Measurements from ENCODE around the gene EDN1.

Gene EDN1

DNA sequence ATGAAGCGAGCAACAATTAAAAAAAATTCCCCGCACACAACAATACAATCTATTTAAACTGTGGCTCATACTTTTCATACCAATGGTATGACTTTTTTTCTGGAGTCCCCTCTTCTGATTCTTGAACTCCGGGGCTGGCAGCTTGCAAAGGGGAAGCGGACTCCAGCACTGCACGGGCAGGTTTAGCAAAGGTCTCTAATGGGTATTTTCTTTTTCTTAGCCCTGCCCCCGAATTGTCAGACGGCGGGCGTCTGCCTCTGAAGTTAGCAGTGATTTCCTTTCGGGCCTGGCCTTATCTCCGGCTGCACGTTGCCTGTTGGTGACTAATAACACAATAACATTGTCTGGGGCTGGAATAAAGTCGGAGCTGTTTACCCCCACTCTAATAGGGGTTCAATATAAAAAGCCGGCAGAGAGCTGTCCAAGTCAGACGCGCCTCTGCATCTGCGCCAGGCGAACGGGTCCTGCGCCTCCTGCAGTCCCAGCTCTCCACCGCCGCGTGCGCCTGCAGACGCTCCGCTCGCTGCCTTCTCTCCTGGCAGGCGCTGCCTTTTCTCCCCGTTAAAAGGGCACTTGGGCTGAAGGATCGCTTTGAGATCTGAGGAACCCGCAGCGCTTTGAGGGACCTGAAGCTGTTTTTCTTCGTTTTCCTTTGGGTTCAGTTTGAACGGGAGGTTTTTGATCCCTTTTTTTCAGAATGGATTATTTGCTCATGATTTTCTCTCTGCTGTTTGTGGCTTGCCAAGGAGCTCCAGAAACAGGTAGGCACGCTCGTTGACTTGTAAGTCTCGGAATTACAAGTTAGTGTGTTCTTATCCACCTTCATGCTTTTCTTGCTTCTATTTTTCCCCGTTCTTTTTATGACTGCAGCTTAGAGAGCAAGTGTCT lies at the start of gene EDN1:
TSS of gene EDN1 (plus strand) at position 429 of the 888 bp plus-strand sequence. CDS start at position 698, 269 bp downstream.
- DNase-seq = no peak

DNA sequence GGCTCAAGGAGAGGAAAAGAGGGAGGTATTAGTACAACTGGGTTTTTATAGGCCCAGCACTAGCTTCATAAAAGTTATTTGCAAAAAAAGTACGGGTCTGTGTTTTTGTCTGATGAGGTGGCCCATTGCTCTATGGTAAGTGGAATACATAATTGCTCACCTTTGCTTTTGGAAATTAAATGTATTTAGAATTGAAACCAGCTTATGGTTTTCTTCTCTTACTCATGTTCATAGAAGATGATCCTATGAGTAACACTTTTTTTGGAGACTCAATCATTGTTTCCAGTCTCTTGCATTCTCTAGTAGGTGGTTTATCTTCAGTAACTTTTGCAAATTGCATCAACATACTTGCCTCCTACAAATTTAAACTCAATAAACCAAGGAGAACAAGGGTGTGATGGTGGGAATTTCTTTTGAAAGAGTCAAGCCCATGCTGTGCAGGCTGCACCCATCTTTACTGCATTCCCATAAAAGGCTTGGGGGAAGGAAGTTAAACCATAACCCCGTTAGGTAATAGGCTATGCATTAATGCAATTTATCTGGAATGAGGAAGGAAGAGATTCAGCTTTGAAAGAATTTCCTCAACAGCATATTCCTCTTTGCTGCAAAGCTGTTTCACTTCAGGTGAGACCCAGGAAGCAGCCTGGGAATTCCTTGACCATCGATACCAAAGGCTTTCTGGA lies 48.5 kb upstream of the EDN1 start:
- DNase-seq = no peak

DNA sequence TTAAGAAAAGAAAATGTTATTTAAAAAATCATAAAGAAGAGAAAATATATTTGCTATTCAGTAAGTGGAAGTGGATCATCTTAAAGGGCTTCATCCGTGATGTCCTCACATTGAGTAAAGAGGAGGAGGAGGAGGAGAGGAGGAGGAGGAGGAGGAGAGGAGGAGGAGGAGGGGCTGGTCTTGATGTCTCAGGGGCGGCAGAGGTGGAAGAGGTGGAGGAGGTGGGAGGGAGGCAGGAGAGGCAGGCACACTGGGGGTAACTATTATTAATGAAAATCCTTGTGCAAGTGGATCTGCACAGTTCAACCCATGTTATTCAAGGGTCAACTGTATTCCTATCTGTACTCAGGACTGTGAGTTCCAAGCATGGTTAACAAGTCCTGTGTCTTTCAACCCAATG lies 47.0 kb upstream of the EDN1 start:
- DNase-seq = no peak

DNA sequence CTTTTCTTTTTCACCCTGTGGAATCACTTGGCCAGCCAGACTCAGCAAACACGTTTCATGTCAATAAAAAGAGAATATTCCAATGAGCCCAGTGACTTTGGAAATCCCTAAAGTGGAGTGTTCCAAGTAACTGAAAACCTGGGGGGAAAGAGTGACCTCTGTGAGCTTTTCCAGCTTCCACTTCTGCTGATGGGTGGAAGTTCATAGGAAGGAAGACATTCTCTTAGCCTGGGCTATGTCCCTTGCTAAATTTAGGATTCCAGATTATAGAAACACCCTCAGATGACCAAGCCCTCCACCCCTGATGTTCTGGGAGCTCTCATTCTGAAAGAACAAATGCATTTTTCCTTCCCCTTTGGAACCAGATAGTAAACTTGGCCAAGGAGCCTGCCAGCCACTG lies 44.8 kb upstream of the EDN1 start:
- no peak for DNase-seq

DNA sequence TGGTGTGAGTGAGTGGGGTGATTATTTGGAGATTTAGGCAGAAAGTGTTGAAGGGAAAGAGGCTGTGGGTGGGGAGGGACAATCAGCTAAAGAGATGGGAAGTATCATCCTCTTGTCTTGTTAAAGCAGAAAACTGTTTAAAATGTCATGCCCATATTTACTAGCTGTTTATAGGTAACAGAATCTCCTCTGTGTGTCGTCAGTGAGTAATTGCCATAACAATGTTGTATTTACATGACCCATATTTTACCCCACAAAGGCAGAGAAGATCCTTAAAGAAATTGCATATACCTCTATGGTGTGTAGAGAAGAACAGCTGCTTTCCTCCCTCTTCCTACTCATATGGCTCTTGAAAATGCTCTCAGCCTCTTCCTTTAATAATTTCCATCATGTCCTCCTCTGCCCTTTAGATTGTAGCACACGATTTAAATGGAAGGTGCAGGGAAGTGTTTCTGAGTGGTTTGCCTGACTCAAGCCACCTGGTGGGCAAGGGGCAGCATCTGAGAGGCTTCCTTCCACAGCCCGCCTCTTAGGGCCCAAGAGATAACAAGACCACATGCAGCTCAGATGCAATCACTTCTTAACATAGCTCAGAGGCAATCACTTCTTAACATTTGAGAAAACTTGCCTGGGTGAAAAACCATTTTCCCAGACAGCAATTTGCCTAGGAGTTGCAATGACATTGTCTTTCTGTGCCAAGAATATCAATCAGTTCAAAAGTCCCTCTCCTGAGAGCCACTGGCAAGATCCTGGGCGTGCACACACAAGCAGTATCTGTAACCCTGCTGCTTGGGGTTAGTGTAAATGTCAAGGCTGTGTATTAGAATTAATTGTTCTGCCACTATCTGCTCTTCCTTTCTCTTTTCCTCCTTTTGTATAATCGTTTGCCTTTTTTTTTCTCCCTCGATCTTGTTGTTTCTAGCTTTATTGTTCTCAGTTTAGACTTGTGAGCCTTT lies 44.1 kb upstream of the EDN1 start:
- DNase-seq = no peak

DNA sequence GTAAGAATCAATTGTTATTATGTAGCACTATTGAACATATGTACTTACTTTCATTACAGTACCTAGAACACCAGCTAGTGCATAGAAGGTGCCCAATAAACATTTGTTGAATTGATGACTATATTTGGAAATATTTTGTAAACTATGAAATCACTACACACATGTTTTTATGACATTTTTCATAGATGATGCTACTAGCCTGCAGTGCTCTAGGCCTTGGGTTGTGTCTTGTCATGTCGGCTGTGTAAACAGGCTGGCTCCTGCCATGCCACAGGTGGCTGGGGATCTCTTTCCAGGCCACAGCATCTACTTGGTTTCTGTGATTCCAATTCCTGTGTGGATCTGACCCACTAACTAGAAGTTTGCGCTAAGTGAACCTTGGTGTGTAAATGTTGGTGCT lies 43.3 kb upstream of the EDN1 start:
- DNase-seq = no peak

DNA sequence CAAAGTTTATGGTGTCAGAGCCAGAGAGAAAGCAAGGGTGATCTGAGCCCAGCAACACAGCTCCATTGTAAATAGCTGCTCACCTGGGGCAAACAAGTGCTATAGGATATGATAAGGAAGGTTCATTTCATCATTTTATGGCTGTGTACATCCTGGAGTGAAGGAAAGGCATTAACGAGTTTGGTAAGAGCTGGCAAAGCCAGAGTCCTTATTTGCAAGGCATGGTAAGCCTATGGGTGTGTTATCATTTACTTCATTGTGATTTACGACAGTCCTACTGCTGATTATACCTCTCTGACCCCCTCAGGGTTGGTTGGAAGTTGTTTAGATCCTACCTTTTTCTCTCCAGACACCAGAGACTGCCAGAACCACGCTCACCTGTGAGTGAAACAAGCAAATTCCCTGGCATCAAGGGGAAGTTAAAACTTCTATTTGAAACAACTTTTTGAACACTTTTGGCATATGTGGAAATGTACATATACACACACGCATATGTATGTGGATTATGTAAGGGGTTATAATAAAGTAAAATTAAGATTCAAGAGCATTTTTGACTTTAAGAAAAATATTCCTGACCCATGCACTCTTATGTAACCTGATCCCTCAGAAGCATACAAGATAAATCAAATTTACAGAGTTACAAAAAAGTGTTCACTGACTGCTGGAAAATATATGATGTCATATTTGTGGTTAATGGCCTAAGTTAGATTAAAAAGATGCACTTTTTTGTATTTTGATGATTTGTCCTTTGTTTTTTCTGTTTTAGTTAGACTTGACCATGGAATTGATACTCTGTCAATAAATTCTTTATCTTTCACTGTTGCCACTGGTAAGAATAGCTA lies 40.4 kb upstream of the EDN1 start:
- DNase-seq = no peak

DNA sequence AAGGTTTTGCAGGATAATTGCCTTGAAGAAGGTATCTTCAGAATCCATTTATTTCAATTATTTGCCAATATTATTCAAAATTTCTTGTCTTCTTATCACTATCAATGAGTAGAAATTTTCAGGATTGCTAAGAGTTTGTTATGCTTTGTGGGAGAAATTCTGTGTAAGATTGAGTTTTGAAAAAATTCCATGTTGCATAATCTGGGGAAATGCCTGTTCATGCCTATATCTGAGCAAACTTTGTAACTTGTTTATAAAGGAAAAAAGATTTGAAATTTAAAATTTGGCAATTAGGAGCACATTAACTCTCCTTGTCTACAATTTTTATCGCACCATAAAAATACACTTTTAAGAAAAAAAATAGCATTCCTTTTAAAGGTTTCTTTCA lies 39.8 kb upstream of the EDN1 start:
- DNase-seq = no peak

DNA sequence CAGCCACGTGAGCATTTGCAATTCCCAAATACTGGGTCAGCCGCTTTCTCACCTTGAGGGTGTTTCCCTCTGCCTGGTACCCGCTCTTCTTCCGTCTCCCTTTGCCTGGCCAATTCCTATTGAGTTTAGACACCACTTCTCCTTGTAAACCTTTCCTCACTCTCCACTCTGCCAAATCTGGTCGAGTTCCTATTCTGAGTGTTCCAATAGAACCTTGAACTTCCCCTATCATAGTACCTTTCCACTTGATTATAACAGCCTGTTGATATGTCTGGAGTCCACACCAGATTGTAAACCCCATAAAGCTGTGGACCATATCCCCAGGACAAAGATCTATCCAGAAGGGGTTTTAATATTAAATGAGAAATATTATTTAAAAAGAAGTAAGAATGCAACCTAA lies 36.0 kb upstream of the EDN1 start:
- no peak for DNase-seq

DNA sequence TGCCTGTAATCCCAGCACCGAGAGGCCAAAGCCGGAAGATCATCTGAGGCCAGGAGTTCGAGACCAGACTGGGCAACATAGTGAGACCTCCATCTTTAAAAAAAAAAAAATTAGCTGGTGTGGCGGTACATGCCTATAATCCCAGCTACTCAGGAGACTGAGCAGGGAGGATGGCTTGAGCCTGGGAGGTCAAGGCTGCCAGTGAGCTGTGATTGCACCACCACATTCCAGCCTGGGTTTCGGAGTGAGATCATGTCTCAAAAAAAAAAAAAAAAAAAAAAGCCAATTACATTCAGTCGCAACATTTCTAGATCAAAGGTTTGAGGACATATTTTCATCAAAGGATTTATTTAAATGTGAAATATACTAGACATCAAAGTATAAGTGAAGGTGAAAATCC lies 32.0 kb upstream of the EDN1 start:
- no peak for DNase-seq

DNA sequence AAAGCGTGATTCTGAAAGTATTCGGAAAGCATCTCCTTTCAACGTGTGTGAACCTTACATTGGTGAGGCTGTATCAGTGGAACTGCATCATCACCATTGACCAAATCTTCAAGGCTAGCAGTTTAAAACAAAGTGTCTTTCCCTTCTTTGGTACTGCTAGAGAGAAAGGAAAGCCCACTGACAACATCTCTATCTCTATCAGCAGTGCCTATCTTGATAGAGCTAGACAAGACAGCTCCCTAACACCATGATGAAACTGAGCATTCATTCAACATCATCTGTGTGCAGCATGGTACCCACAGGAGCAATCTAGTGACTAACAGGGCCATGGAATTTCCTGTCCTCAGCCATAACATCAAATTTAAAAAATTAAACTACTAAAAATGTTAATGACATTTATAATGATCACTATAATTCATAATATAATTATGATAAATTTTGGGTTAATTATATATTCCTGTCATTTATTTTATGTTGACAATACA lies 31.5 kb upstream of the EDN1 start:
- DNase-seq = no peak

DNA sequence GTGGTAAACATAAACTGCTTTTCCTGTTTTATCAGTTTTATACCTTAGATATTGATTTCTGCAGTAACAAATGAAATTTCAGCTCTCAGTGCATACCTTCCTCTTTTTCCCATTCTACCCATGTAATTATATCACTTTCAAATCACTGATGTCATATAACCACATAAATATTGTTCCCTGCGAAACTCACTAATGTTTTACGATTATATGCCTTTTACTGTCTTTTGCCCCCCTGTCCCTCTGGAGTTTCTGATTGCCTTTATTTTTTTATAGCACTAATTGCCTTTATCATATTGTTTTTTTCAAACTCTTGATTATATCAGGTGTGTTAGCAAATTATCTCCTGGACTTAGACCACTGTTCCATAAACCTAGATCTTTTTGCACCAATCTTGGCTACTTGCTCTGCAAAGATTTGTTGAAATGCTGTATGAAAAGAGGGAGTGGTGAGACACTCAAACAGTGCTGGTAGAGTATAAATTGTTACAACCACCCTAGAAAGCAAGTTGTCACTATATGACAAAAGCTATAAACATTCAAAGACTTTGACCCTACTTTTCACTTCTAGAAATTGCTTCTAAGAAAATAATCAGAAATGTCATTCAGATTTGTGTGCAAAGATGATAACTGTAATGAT lies 29.6 kb upstream of the EDN1 start:
- no peak for DNase-seq

DNA sequence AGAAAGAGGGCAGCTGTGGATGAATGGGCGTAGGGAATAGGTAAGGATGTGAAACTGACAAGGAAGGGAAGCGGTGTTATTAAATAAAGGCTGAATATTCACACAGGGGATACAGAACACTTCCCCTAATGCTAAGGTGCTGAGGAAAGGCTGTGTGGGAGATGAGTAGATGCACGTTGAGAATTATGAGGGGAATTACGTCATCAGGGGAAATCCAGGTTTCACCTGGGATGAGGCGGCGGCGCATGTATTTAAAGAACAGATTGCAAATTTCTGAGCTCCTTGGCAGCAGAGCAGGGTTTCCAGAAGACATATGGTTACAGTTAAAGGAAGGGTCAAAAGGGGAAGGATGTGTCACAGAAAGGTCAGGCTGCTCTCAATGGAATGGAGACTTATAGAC lies 28.7 kb upstream of the EDN1 start:
- DNase-seq = no peak

DNA sequence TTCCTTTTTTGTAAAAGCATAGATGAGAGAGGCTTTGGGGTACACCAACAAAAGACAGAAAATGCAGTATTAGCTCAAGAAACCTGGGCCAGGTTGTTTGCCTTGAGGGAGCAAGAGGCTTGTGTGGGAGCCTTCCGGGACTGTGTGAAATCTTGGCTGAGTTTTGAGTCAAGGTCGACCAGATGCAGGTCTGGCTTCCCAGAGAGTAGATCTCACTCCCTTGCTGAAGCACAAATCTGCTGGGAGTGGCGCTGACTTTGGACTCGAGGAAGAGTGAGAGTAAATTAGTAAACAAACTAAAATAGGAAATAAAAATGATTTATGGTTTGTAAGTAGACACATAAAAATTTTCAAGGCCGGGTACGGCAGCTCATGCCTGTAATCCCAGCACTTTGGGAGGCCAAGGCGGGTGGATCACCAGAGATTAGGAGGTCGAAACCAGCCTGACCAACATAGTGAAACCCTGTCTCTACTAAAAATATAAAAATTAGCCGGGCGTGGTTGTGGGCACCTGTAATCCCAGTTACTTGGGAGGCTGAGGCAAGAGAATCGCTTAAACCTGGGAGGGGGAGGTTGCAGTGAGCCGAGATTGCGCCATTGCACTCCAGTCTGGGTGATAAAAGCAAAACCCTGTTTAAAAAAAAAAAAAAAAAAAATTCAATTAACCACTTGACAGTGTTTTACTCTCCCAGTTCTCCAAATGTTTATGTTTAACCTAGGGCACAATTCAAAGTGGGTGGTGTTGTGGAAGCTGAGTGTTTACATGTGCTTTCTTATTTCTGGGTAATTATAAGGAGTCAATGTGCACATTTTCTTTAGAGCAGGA lies 27.7 kb upstream of the EDN1 start:
- no peak for DNase-seq

DNA sequence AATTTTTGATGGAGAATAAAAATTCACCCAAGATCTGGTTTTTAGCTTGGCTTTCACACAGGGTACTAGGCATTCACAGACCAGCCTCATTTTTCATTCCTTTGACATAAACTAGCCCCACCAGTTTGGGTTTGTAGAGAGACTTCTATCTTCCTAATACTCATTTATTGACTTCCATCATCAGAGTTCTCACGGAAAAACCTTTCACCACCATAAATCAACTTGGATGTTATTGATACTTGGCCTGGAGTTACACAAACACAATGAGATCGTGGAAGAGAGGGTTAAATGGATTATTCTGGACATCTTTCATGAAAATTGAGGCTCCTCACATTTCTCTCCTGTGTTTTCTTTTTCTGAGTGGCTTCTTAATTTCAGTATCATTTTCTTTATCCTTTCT lies 26.8 kb upstream of the EDN1 start:
- no peak for DNase-seq

DNA sequence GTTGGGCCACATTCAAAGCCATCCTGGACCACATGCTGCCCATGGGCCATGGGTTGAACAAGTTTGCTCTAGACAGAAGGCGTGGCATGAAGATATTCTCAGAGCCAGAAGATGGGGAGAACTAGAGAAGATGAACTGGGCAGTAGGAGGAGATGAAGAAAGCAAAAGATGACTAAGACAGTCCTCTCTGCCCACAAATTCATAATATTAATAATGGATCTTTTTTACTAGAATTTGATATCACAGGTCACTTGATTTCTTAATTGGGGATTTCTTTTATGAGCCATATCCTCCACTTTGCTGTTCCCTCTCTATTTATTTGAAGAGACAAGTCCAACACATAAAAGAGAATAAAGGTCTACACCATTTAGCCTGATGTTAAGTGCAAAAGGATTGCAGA lies 25.5 kb upstream of the EDN1 start:
- no peak for DNase-seq

DNA sequence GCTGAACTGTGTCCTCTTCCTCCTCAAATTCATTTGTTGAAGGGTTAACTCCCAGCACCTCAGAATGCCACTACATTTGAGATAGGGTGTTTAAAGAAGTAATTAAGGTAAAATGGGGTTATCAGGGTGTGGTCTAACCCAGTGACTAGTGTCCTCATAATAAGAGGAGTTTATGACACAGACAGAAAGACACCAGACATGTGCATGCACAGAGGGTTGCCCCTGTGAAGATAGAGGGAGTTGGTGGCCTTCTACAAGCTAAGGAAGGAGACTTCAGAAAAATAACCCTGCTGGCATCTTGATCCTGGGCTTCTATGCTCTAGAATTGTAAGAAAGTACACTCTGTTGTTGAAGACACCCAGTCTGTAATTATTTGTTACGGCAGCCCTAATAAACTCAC lies 24.9 kb upstream of the EDN1 start:
- DNase-seq = no peak

DNA sequence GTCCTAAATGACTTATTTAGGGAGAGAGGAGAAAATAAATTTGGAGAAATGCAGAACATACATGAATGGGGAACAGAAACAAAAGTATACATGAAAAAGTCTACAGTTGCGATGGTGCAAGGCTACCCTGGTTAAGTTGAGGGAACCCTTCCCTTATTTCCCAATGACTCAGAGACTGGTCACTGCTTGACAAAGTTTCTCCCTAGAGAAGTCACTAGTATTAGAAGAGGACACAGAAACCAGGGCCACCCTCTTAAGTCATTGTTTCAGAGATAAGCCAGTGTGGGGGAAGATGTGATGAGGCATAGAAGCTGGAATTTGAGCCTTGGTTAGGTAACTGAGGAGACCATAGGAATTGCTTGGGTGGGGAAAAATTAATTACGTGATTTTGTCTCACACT lies 24.4 kb upstream of the EDN1 start:
- no peak for DNase-seq

DNA sequence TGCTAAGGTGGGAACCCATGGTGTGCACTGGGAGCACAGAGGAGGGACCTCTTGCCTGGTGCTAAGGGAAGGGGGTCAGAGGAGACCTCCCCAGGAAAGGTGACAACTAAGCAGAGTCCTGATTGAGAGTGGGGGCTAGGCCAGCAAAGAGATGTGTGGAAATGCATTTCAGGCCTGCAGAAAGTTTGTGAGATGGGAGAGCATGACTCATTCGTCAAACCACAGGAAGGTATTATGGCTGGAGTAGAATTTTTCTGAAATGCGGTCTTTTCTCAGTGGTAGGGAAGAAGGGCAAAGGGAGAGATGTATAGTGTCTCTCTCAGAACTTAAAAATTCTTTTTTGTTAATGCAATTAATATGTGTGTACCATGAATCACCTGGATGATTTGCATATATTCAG lies 23.6 kb upstream of the EDN1 start:
- no peak for DNase-seq

DNA sequence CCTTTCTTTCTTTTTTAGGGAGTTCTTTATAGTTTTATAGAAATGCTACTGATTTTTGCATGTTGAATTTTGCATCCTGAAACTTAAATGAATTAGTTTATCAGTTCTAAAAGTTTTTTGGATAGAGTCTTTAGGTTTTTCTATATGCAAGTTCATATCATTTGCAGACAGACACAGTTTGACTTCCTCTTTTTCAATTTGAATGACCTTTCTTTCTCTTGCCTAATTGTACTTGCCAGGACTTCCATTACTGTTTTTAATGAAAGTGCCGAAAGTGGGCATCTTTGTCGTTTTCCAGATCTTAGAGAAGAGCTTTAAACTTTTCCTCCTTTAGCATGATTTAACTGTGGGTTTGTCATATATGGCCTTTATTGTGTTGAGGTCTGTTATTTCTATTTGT lies 21.1 kb upstream of the EDN1 start:
- DNase-seq = no peak
